Prostate gland (tissue), 2 donors: ENCODE results near the gene PRR23E. TPM values are rescaled to one million over a fixed set of nuclear protein-coding genes. Genes with fewer than 3 reads are reported as not detected.

Source experiments
- DNase-seq: peaks from one replicate; pipeline ENCODE4 v3.0.0-alpha.2; 2019; ENCODE audit warnings: low spot score
- H3K27ac ChIP-seq, 2 donors: fragments of 200-600 bp; sonication (generic); 2 replicates each; pipeline ENCODE4 v1.5.1; 2017 to 2019
- H3K27me3 ChIP-seq: fragments of 200-600 bp; sonication (generic); replicated peaks from 2 replicates; pipeline ENCODE4 v1.5.1; 2019; ENCODE audit not compliant: insufficient read depth
- H3K36me3 ChIP-seq, 2 donors: fragments of 200-600 bp; sonication (generic); 1 replicate in 1 of 2; 2 replicates in 1 of 2; pipeline versions ENCODE4 v1.5.1 to v1.8.1; 2017 to 2019
- H3K4me1 ChIP-seq: fragments of 200-600 bp; sonication (generic); replicated peaks from 2 replicates; pipeline ENCODE4 v1.5.1; 2019
- H3K4me3 ChIP-seq, 2 donors: fragments of 200-600 bp; sonication (generic); 2 replicates each; pipeline ENCODE4 v1.5.1; 2017 to 2019
- H3K9me3 ChIP-seq: fragments of 200-600 bp; sonication (generic); 2 replicates; pipeline ENCODE4 v1.5.1; 2017
- POLR2A ChIP-seq: fragments of 450-650 bp; IDR thresholded peaks from one replicate; pipeline ENCODE4 v1.6.1; 2016; ENCODE audit warnings: antibody characterized with exemption, mild to moderate bottlenecking
- POLR2AphosphoS5 ChIP-seq: sonication (generic); formaldehyde crosslinking; IDR thresholded peaks from one replicate; pipeline ENCODE4 v1.6.1; 2017; ENCODE audit warnings: antibody characterized with exemption
- WGBS: methylation state at CpG from one replicate; pipeline ENCODE4 v1.1.5; 2018; 5-methylcytosine and 5-hydroxymethylcytosine counted together
- intact Hi-C: fragments of 100-400 bp; cut with DNase I; formaldehyde crosslinking; loops from one replicate; pipeline ENCODE4 v1.14.2; 2022
- total RNA-seq, 2 donors: library from RNA; depleted of rRNA; stranded (reverse); fragments of >200 nt; gene quantifications; one replicate each; pipeline ENCODE4 v1.1.0, GENCODE V29; 2016
- TF ChIP-seq, protein P1 (sequence below), 4 experiments: fragments of 200-600 bp in 2 of 4; fragments of 450-650 bp in 2 of 4; sonication (generic) in 2 of 4; IDR thresholded peaks; 1 replicate in 3 of 4; 2 replicates in 1 of 4; pipeline ENCODE4 v1.5.1; 2016 to 2019; ENCODE audit warnings: antibody characterized with exemption in 4 of 4, mild to moderate bottlenecking in 2 of 4, moderate library complexity in 2 of 4

The PRR23E gene
- total RNA-seq, 2 donors from 2014 or later: not detected

DNA sequence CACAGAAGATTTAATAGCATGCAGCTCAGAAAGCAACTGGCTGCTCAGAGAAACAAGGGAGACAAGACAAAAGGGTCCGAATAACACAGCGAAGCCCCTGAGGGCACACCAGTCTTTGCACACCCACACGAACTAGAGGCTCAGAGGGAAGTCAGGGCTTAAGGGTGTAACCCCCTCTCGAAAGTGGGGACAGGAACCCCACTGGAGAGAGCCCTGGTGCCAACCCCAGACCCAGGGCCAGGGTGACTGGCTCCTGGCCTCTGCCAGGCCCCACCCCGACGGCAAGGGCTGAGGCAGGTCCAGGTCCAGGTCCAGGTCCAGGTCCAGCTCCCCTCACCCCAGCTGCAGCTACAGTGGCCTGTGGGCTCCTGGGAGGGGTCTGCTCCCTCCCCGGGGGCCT is 10.5 kb upstream of the PRR23E start:
- Histone ChIP-seq H3K27ac (no peak overlapping the region), H3K36me3 (no peaks in the 10 kb centered on the region), H3K9me3 (no peaks in the 10 kb centered on the region), H3K27me3 (no peaks in the 10 kb centered on the region), H3K4me1 (no peaks in the 10 kb centered on the region), H3K4me3 (no peak overlapping the region)
- no peak for DNase-seq
- TF ChIP-seq, protein P1, sequence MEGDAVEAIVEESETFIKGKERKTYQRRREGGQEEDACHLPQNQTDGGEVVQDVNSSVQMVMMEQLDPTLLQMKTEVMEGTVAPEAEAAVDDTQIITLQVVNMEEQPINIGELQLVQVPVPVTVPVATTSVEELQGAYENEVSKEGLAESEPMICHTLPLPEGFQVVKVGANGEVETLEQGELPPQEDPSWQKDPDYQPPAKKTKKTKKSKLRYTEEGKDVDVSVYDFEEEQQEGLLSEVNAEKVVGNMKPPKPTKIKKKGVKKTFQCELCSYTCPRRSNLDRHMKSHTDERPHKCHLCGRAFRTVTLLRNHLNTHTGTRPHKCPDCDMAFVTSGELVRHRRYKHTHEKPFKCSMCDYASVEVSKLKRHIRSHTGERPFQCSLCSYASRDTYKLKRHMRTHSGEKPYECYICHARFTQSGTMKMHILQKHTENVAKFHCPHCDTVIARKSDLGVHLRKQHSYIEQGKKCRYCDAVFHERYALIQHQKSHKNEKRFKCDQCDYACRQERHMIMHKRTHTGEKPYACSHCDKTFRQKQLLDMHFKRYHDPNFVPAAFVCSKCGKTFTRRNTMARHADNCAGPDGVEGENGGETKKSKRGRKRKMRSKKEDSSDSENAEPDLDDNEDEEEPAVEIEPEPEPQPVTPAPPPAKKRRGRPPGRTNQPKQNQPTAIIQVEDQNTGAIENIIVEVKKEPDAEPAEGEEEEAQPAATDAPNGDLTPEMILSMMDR (IDR thresholded peaks at IDR 0.05): no peak
- TF ChIP-seq POLR2AphosphoS5 (no peak), POLR2A (no peak)
- intact Hi-C loops: no loop called here
- 73% methylated on average over 7 of the region's 7 CpGs for WGBS

DNA sequence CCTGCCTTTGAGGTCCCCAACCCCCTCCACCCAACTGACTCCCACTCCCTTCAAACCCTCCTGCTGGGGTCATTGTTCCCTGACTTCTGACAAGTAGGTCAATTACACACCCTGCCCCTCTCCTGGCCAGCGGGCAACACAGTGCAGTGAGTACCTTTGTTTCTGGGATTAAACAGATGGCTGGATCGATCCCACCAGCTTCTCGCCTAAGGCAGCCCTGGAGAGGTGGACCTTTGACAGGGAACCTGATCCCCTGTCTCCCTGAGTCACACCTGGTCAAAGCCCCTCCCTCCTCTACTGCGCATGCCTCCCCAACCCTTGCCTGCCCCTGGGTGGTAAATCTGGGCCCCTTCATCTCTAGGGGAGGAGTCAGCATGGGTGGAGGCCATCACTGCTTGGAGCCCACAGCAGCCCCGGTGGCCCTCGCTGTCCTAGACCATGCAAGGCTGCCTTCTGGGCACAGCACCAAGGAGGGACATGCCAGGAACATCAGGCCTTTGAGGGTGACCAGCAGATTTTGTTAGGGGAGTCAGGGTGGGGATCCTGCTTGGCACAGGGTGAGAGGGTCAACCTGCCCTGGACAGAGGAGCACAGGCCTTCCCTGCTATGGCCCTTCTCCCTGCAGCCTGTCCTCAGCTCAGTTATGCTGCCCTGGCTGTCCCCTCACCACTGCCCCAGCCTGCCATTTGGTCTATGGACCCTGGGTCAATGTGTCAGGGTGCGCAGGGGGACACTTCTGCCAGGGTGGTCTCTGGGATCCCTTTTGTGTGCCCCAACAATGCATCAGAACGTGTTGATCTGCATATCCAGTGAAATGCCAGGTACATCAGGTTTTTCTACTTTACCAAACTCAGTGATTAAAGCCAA is 9.8 kb upstream of the PRR23E start:
- intact Hi-C loops: no loop called here
- Histone ChIP-seq H3K9me3 (no peaks in the 10 kb centered on the region), H3K36me3 (no peaks in the 10 kb centered on the region), H3K27me3 (no peaks in the 10 kb centered on the region), H3K27ac (no peak overlapping the region), H3K4me3 (no peak overlapping the region), H3K4me1 (no peaks in the 10 kb centered on the region)
- 74% methylated on average over 8 of the region's 8 CpGs for WGBS
- no peak for DNase-seq
- TF ChIP-seq POLR2A (no peak), POLR2AphosphoS5 (no peak)
- TF ChIP-seq, protein P1 (IDR thresholded peaks at IDR 0.05): no peak

GRCh38 chr3:127183931-127184869 is 8.7 kb upstream of the PRR23E start:
- no peaks in the 10 kb centered on the region for H3K36me3 ChIP-seq
- H3K27ac ChIP-seq: no peak overlapping the region
- DNase-seq: no peak
- no peaks in the 10 kb centered on the region for H3K4me1 ChIP-seq
- no peak overlapping the region for H3K4me3 ChIP-seq
- no peaks in the 10 kb centered on the region for H3K9me3 ChIP-seq
- intact Hi-C loops: no loop called here
- no peak for TF ChIP-seq POLR2A
- H3K27me3 ChIP-seq: no peaks in the 10 kb centered on the region
- WGBS: 85% methylated on average over 23 of the region's 23 CpGs

DNA sequence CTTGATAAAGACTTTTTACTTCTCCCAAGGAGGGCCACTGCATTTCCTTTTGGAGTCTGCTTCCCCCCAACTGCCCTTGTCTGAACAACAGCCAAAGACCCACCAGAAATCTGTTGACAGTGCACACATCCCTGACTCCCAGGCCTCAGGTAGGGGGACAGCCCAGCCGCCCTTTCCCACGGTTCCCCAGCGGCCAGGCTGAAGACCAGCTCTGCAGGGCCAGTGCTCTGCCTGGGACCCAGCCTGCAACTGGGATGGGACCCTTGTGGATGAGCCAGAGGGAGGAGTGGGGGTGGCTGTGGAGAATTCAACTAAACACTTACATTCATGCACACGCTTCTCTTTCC is 8.1 kb upstream of the PRR23E start:
- TF ChIP-seq, protein P1 (IDR thresholded peaks at IDR 0.05): no peak
- TF ChIP-seq POLR2A (no peak), POLR2AphosphoS5 (no peak)
- 75% methylated on average over 4 of the region's 4 CpGs for WGBS
- Histone ChIP-seq H3K27ac (no peak overlapping the region), H3K27me3 (no peaks in the 10 kb centered on the region), H3K4me1 (no peaks in the 10 kb centered on the region), H3K36me3 (no peaks in the 10 kb centered on the region), H3K9me3 (no peaks in the 10 kb centered on the region), H3K4me3 (no peak overlapping the region)
- no peak for DNase-seq
- intact Hi-C loops: no loop called here

DNA sequence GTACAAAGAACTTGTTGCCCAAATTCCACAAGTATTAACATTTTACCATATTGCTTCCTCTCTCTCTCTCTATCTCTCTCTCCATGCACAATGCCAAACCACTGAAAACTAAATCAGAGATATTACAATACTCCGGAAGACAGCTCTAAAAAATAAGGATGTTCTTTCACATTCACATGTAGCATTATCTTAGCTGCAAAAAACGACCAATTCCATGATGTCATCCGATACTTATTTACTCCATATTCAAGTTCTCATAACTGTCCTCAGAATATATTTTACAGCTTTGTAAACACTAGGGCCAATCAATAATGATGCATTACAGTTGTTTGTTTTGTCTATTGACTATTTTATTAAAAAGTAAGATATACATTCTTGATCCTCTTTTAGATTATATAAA is 7.7 kb upstream of the PRR23E start:
- intact Hi-C loops: no loop called here
- Histone ChIP-seq H3K4me3 (no peak overlapping the region), H3K27ac (no peak overlapping the region), H3K9me3 (no peaks in the 10 kb centered on the region), H3K27me3 (no peaks in the 10 kb centered on the region), H3K4me1 (no peaks in the 10 kb centered on the region), H3K36me3 (no peaks in the 10 kb centered on the region)
- 51% methylated on average over 3 of the region's 3 CpGs for WGBS
- no peak for DNase-seq
- TF ChIP-seq POLR2A (no peak), POLR2AphosphoS5 (no peak)
- TF ChIP-seq, protein P1 (IDR thresholded peaks at IDR 0.05): no peak
